HCT116 (cell line): ENCODE results near the gene RRAGD. TPM values are rescaled to one million over a fixed set of nuclear protein-coding genes. Genes with fewer than 3 reads are reported as not detected.

ENCODE experiments used
- ATAC-seq: fragments of 200-7000 bp; cut with Tn5 transposase; 2 replicates; pipeline ENCODE4 v1.9.1; 2020; ENCODE audit warnings: mild to moderate bottlenecking, moderate library complexity
- BruUV-seq: library from RNA; stranded (reverse); fragments of 400-500 nt; replicated peaks from 2 replicates; lab custom pipeline; 2021; lab: Mats Ljungman, UMichigan
- CTCF ChIA-PET: fragments of 300-600 bp; sonication (Branson Sonifier 250); formaldehyde crosslinking; loops from one replicate; lab custom pipeline; 2021; ENCODE audit warnings: antibody characterized with exemption; lab: Charles Lee
- POLR2A ChIA-PET: fragments of 300-600, 350-600 bp; sonication (Branson Sonifier 250); formaldehyde crosslinking; loops from one replicate; lab custom pipeline; 2021; ENCODE audit warnings: antibody characterized with exemption; lab: Charles Lee
- RAD21 ChIA-PET, 2 experiments: fragments of 300-600 bp; sonication (Branson Sonifier 250); formaldehyde crosslinking; loops; one replicate each; lab custom pipeline; 2023; ENCODE audit warnings: low total read pairs in 2 of 2; ENCODE audit not compliant: uncharacterized antibody in 2 of 2, unreplicated experiment in 2 of 2, low non-redundant PET in 1 of 2; lab: Charles Lee
- DNase-seq: peaks from one replicate; pipeline ENCODE4 v3.0.0-alpha.2; 2010; ENCODE audit warnings: low read depth, low spot score
- H2AFZ ChIP-seq: fragments of 200-600 bp; shearing (Covaris generic), sonication (generic); 2 replicates; pipeline ENCODE4 v1.6.1; 2017; ENCODE audit warnings: low read depth, mixed run types, mixed read lengths, antibody characterized with exemption, low read length; ENCODE audit not compliant: poor library complexity, severe bottlenecking
- H3K27ac ChIP-seq: 2 replicates; pipeline ENCODE4 v1.5.1; 2012; ENCODE audit warnings: low read depth, low read length
- H3K27me3 ChIP-seq: fragments of 200-600 bp; sonication (generic); 2 replicates; pipeline ENCODE4 v1.6.1; 2016; ENCODE audit warnings: mixed run types, low read length, mixed read lengths; ENCODE audit not compliant: insufficient read depth
- H3K36me3 ChIP-seq, 2 experiments: fragments of 200-500 bp in 1 of 2; fragments of 200-600 bp in 1 of 2; sonication (Bioruptor generic) in 1 of 2; sonication (generic) in 1 of 2; 2 replicates each; pipeline versions ENCODE4 v1.5.1 to v1.6.1; 2014 to 2016; ENCODE audit warnings: low read length in 2 of 2, inconsistent platforms in 1 of 2, mixed read lengths in 1 of 2, mixed run types in 1 of 2; ENCODE audit not compliant: insufficient read depth in 2 of 2, control insufficient read depth in 1 of 2
- H3K4me1 ChIP-seq, 2 experiments: fragments of 200-600 bp in 1 of 2; sonication (generic) in 1 of 2; 2 replicates each; pipeline versions ENCODE4 v1.5.1 to v1.6.1; 2012 to 2017; ENCODE audit warnings: low read length in 2 of 2, inconsistent platforms in 1 of 2, mild to moderate bottlenecking in 1 of 2, mixed read lengths in 1 of 2, mixed run types in 1 of 2, moderate library complexity in 1 of 2; ENCODE audit not compliant: insufficient read depth in 2 of 2, control insufficient read depth in 1 of 2
- H3K4me2 ChIP-seq: fragments of 200-600 bp; sonication (generic); 2 replicates; pipeline ENCODE4 v1.6.1; 2017; ENCODE audit warnings: mixed run types, low read length, mixed read lengths
- H3K4me3 ChIP-seq, 2 experiments: fragments of 200-600 bp in 1 of 2; sonication (generic) in 1 of 2; replicated peaks in 1 of 2; 2 replicates each; pipeline ENCODE4 v1.5.1; 2011 to 2016; ENCODE audit warnings: low read length in 2 of 2, control low read depth in 1 of 2, low read depth in 1 of 2, mild to moderate bottlenecking in 1 of 2, mixed read lengths in 1 of 2, mixed run types in 1 of 2
- H3K79me2 ChIP-seq: fragments of 200-600 bp; sonication (generic); 2 replicates; pipeline ENCODE4 v1.6.1; 2017; ENCODE audit warnings: mild to moderate bottlenecking, mixed run types, low read length, moderate library complexity, mixed read lengths; ENCODE audit not compliant: insufficient read depth
- H3K9ac ChIP-seq: fragments of 200-600 bp; sonication (generic); 2 replicates; pipeline ENCODE4 v1.6.1; 2016; ENCODE audit warnings: low read length, mixed read lengths
- H3K9me2 ChIP-seq: fragments of 200-600 bp; sonication (generic), shearing (Covaris generic); 2 replicates; pipeline ENCODE4 v1.6.1; 2017; ENCODE audit warnings: mixed run types, mild to moderate bottlenecking, moderate library complexity; ENCODE audit not compliant: insufficient read depth
- H3K9me3 ChIP-seq, 2 experiments: fragments of 200-500 bp in 1 of 2; fragments of 200-600 bp in 1 of 2; sonication (Bioruptor generic) in 1 of 2; sonication (generic) in 1 of 2; 2 replicates each; pipeline ENCODE4 v1.6.1; 2014 to 2017; ENCODE audit warnings: low read length in 2 of 2, mixed read lengths in 2 of 2, inconsistent platforms in 1 of 2, low read depth in 1 of 2, mild to moderate bottlenecking in 1 of 2, mixed run types in 1 of 2, moderate library complexity in 1 of 2; ENCODE audit not compliant: control insufficient read depth in 1 of 2, insufficient read depth in 1 of 2
- H4K20me1 ChIP-seq: fragments of 200-600 bp; sonication (generic), shearing (Covaris generic); 2 replicates; pipeline ENCODE4 v1.6.1; 2017; ENCODE audit warnings: mixed run types, mild to moderate bottlenecking, moderate library complexity; ENCODE audit not compliant: insufficient read depth
- CBX3 ChIP-seq: IDR thresholded peaks from 2 replicates; pipeline ENCODE4 v1.6.1; 2012; ENCODE audit warnings: low read depth
- CEBPB ChIP-seq: IDR thresholded peaks from 2 replicates; pipeline ENCODE4 v1.6.1; 2012; ENCODE audit warnings: low read depth
- EGR1 ChIP-seq: IDR thresholded peaks from 2 replicates; pipeline ENCODE4 v1.6.1; 2012; ENCODE audit warnings: low read depth
- ELF1 ChIP-seq: IDR thresholded peaks from 2 replicates; pipeline ENCODE4 v1.6.1; 2012; ENCODE audit warnings: low read depth, borderline replicate concordance
- EZH2 ChIP-seq: fragments of 200-600 bp; sonication (generic); IDR thresholded peaks from 2 replicates; pipeline ENCODE4 v1.6.1; 2017; ENCODE audit warnings: antibody characterized with exemption, mixed run types
- EZH2phosphoT487 ChIP-seq: fragments of 200-600 bp; IDR thresholded peaks from 2 replicates; pipeline ENCODE4 v1.6.1; 2018; ENCODE audit warnings: antibody characterized with exemption, borderline replicate concordance
- FOSL1 ChIP-seq: IDR thresholded peaks from 2 replicates; pipeline ENCODE4 v1.6.1; 2012; ENCODE audit warnings: low read depth
- JUND ChIP-seq: IDR thresholded peaks from 2 replicates; pipeline ENCODE4 v1.6.1; 2012
- POLR2A ChIP-seq: IDR thresholded peaks from 2 replicates; pipeline ENCODE4 v1.7.0; 2011; ENCODE audit warnings: borderline replicate concordance; ENCODE audit not compliant: insufficient read depth, insufficient read length; ENCODE audit errors: extremely low read depth
- POLR2AphosphoS5 ChIP-seq: IDR thresholded peaks from 2 replicates; pipeline ENCODE4 v1.6.1; 2011; ENCODE audit warnings: mild to moderate bottlenecking, low read depth, low read length, moderate library complexity
- RAD21 ChIP-seq: IDR thresholded peaks from 2 replicates; pipeline ENCODE4 v1.6.1; 2012; ENCODE audit warnings: low read depth, mild to moderate bottlenecking
- SIN3A ChIP-seq: IDR thresholded peaks from 2 replicates; pipeline ENCODE4 v1.6.1; 2012; ENCODE audit warnings: low read depth
- SP1 ChIP-seq: IDR thresholded peaks from 2 replicates; pipeline ENCODE4 v1.6.1; 2012; ENCODE audit warnings: low read depth
- SRF ChIP-seq: IDR thresholded peaks from 2 replicates; pipeline ENCODE4 v1.6.1; 2012; ENCODE audit warnings: low read depth
- YY1 ChIP-seq: IDR thresholded peaks from 2 replicates; pipeline ENCODE4 v1.6.1; 2011; ENCODE audit warnings: low read length, low read depth, moderate library complexity, mild to moderate bottlenecking; ENCODE audit not compliant: insufficient replicate concordance; ENCODE audit errors: extremely low read depth
- ZBTB33 ChIP-seq: IDR thresholded peaks from 2 replicates; pipeline ENCODE4 v1.6.1; 2011; ENCODE audit warnings: mild to moderate bottlenecking, low read length, moderate library complexity; ENCODE audit not compliant: insufficient replicate concordance; ENCODE audit errors: extremely low read depth
- ZFX ChIP-seq: fragments of 450-650 bp; IDR thresholded peaks from 2 replicates; pipeline ENCODE4 v1.6.1; 2017
- ZNF274 ChIP-seq: fragments of 200-500 bp; sonication (Bioruptor generic); IDR thresholded peaks from 2 replicates; pipeline ENCODE4 v1.6.1; 2014; ENCODE audit warnings: mild to moderate bottlenecking, low read depth, low read length, inconsistent platforms
- intact Hi-C: fragments of 100-400 bp; cut with micrococcal nuclease; formaldehyde crosslinking; loops from 2 replicates; pipeline ENCODE4 v1.10.0; 2022
- total RNA-seq: library from RNA; stranded (reverse); gene quantifications from one replicate; pipeline ENCODE4 v1.2.1, GENCODE V29; 2021; ENCODE audit not compliant: unreplicated experiment
- TF ChIP-seq, protein P1 (sequence below), 3 experiments: fragments of 200-600 bp in 1 of 3; sonication (generic) in 1 of 3; IDR thresholded peaks in 2 of 3; conservative IDR thresholded peaks in 1 of 3; 2 replicates each; pipeline ENCODE4 v1.5.1; 2012 to 2017; ENCODE audit warnings: low read depth in 2 of 3, low read length in 2 of 3, antibody characterized with exemption in 1 of 3, borderline replicate concordance in 1 of 3, control low read depth in 1 of 3, mild to moderate bottlenecking in 1 of 3, mixed read lengths in 1 of 3, mixed run types in 1 of 3, moderate library complexity in 1 of 3; ENCODE audit not compliant: insufficient read depth in 1 of 3
- TF ChIP-seq, protein P2 (sequence below): IDR thresholded peaks from 2 replicates; pipeline ENCODE4 v1.6.1; 2012

Gene RRAGD
- total RNA-seq, 1 experiment from 2014 or later = 15.9 TPM

- H3K79me2 ChIP-seq = 0 out of 2 replicates have a peak, but pooled peaks cover 3% of the 10 kb centered on the region
- BruUV-seq = no TSS peak
- no peaks in the 10 kb centered on the region for H3K27me3 ChIP-seq
- no peak overlapping the region for H3K27ac ChIP-seq
- no peaks in the 10 kb centered on the region for H3K9me3 ChIP-seq
- ChIA-PET POLR2A (no interaction called here), CTCF (no interaction called here), RAD21 (no interaction called here)
- ATAC-seq (no peak), DNase-seq (no peak)
- no peak overlapping the region for H2AFZ ChIP-seq
- intact Hi-C loops = no loop called here
- peak overlapping the region; percentile 92; the same call in 1 of the 2 replicates for H3K4me2 ChIP-seq
- no peaks in the 10 kb centered on the region for H3K36me3 ChIP-seq
- H3K9me2 ChIP-seq = no peaks in the 10 kb centered on the region
- no peak overlapping the region for H3K4me3 ChIP-seq
- no peaks in the 10 kb centered on the region for H4K20me1 ChIP-seq
- TF ChIP-seq EGR1 (no peak), RAD21 (no peak), CBX3 (no peak), ELF1 (no peak), EZH2phosphoT487 (no peak), CEBPB (no peak), JUND (no peak), SRF (no peak), YY1 (no peak), SP1 (no peak), SIN3A (no peak), ZFX (no peak), EZH2 (no peak), POLR2A (no peak), FOSL1 (no peak), ZBTB33 (no peak), ZNF274 (no peak), POLR2AphosphoS5 (no peak)
- TF ChIP-seq, protein P1, sequence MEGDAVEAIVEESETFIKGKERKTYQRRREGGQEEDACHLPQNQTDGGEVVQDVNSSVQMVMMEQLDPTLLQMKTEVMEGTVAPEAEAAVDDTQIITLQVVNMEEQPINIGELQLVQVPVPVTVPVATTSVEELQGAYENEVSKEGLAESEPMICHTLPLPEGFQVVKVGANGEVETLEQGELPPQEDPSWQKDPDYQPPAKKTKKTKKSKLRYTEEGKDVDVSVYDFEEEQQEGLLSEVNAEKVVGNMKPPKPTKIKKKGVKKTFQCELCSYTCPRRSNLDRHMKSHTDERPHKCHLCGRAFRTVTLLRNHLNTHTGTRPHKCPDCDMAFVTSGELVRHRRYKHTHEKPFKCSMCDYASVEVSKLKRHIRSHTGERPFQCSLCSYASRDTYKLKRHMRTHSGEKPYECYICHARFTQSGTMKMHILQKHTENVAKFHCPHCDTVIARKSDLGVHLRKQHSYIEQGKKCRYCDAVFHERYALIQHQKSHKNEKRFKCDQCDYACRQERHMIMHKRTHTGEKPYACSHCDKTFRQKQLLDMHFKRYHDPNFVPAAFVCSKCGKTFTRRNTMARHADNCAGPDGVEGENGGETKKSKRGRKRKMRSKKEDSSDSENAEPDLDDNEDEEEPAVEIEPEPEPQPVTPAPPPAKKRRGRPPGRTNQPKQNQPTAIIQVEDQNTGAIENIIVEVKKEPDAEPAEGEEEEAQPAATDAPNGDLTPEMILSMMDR (IDR thresholded peaks at IDR 0.05 in 2 of 3, conservative IDR thresholded peaks at IDR 0.05 in 1 of 3; ENCODE audit: borderline replicate concordance in 1 of 3, insufficient read depth in 1 of 3, low read depth in 2 of 3, low read length in 2 of 3) = no peak
- TF ChIP-seq, protein P2, sequence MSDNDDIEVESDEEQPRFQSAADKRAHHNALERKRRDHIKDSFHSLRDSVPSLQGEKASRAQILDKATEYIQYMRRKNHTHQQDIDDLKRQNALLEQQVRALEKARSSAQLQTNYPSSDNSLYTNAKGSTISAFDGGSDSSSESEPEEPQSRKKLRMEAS = no peak
- H3K4me1 ChIP-seq = peaks cover 10 to 20% of the 10 kb centered on the region in 2 experiments; a peak in 3 of 4 replicates
- H3K9ac ChIP-seq = no peak overlapping the region
These were observed 1.8 kb downstream of the RRAGD start for GRCh38 chr6:89410231-89410761.
